HepG2 (cell line): ENCODE data around the gene TCF7L2. TPM values are rescaled to one million over a fixed set of nuclear protein-coding genes. Genes with fewer than 3 reads are reported as not detected.

Source experiments
- ATAC-seq: fragments of 200-7000 bp; cut with Tn5 transposase; 3 replicates; pipeline ENCODE4 v1.9.1; 2020; ENCODE audit warnings: mild to moderate bottlenecking, moderate library complexity
- BruUV-seq: library from RNA; stranded (reverse); fragments of 400-500 nt; replicated peaks from 2 replicates; lab custom pipeline; 2021; lab: Mats Ljungman, UMichigan
- CTCF ChIA-PET: fragments of 300-600 bp; formaldehyde crosslinking; extraction: SDS; loops from one replicate; lab custom pipeline; 2021; ENCODE audit warnings: low total read pairs, inconsistent platforms, low intra/inter-chr PET ratio; lab: Yijun Ruan, JAX
- POLR2A ChIA-PET: fragments of 350-600 bp; sonication (Branson Sonifier 250); formaldehyde crosslinking; loops from one replicate; lab custom pipeline; 2020; ENCODE audit warnings: antibody characterized with exemption, inconsistent platforms; lab: Yijun Ruan, JAX
- DNase-seq: peaks from one replicate; pipeline ENCODE4 v3.0.0-alpha.2; 2015; ENCODE audit warnings: low spot score
- FAIRE-seq: peaks from 3 replicates; lab custom pipeline; 2011; peaks lifted over from hg19 to GRCh38; lab: Jason Lieb, UNC
- H2AFZ ChIP-seq: one replicate; pipeline ENCODE4 v1.6.1; 2011; ENCODE audit warnings: low read length, inconsistent platforms
- H3K27ac ChIP-seq: fragments of 300-600 bp; 3 replicates; pipeline ENCODE4 v1.8.0; 2011; ENCODE audit warnings: mixed run types, mild to moderate bottlenecking, mixed read lengths, low read length, inconsistent platforms; ENCODE audit not compliant: insufficient read depth; ENCODE audit errors: extremely low read length
- H3K27me3 ChIP-seq, 2 experiments: fragments of 200-600 bp in 1 of 2; 2 replicates in 1 of 2; 3 replicates in 1 of 2; pipeline versions ENCODE4 v1.6.0 to v1.8.0; 2011; ENCODE audit warnings: low read length in 2 of 2, mild to moderate bottlenecking in 2 of 2, moderate library complexity in 2 of 2, inconsistent platforms in 1 of 2; ENCODE audit not compliant: insufficient read depth in 2 of 2, control insufficient read depth in 1 of 2
- H3K36me3 ChIP-seq, 2 experiments: fragments of 200-600 bp in 1 of 2; replicated peaks in 1 of 2; 2 replicates in 1 of 2; 3 replicates in 1 of 2; pipeline versions ENCODE4 v1.5.1 to v1.8.0; 2011; ENCODE audit warnings: low read length in 2 of 2, inconsistent platforms in 1 of 2; ENCODE audit not compliant: insufficient read depth in 2 of 2, control insufficient read depth in 1 of 2
- H3K4me1 ChIP-seq: 2 replicates; pipeline ENCODE4 v1.5.1; 2012; ENCODE audit warnings: low read length, inconsistent platforms; ENCODE audit not compliant: insufficient read depth
- H3K4me2 ChIP-seq: 2 replicates; pipeline ENCODE4 v1.6.0; 2011; ENCODE audit warnings: low read depth, low read length, inconsistent platforms
- H3K4me3 ChIP-seq, 3 experiments: fragments of 200-600 bp in 1 of 3; sonication (generic), shearing (Covaris generic) in 1 of 3; replicated peaks in 1 of 3; 2 replicates each; pipeline ENCODE4 v1.5.1; 2011 to 2016; ENCODE audit warnings: low read length in 3 of 3, inconsistent platforms in 2 of 3, low read depth in 2 of 3, mild to moderate bottlenecking in 2 of 3, control low read depth in 1 of 3, mixed read lengths in 1 of 3; ENCODE audit not compliant: insufficient read depth in 1 of 3
- H3K79me2 ChIP-seq: one replicate; pipeline ENCODE4 v1.6.1; 2011; ENCODE audit warnings: low read length, inconsistent platforms; ENCODE audit not compliant: insufficient read depth
- H3K9ac ChIP-seq: 2 replicates; pipeline ENCODE4 v1.6.0; 2011; ENCODE audit warnings: mild to moderate bottlenecking, low read depth, low read length, inconsistent platforms; ENCODE audit not compliant: insufficient read depth
- H3K9me3 ChIP-seq: 2 replicates; pipeline ENCODE4 v1.5.1; 2012; ENCODE audit warnings: mild to moderate bottlenecking, low read length
- H4K20me1 ChIP-seq: 2 replicates; pipeline ENCODE4 v1.6.0; 2011; ENCODE audit warnings: inconsistent platforms, mild to moderate bottlenecking, low read length, moderate library complexity; ENCODE audit not compliant: insufficient read depth
- ATF1 ChIP-seq: IDR thresholded peaks from 2 replicates; pipeline ENCODE4 v1.6.1; 2016; ENCODE audit warnings: mild to moderate bottlenecking, control low read depth
- ATF2 ChIP-seq: sonication (generic); formaldehyde crosslinking; IDR thresholded peaks from 2 replicates; pipeline ENCODE4 v1.4.0; 2020; ENCODE audit warnings: missing genetic modification reagents
- ATF6 ChIP-seq: sonication (generic); formaldehyde crosslinking; conservative IDR thresholded peaks from 2 replicates; pipeline ENCODE4 v1.4.0; 2020; ENCODE audit warnings: missing genetic modification reagents
- GABPB1 ChIP-seq: IDR thresholded peaks from 2 replicates; pipeline ENCODE4 v1.6.1; 2016; ENCODE audit warnings: mild to moderate bottlenecking, missing genetic modification reagents, moderate library complexity, missing compliant biosample characterization
- JARID2 ChIP-seq: sonication (generic); formaldehyde crosslinking; IDR thresholded peaks from 2 replicates; pipeline ENCODE4 v1.8.1; 2023; ENCODE audit warnings: missing genetic modification reagents, inconsistent platforms; ENCODE audit not compliant: insufficient replicate concordance
- JDP2 ChIP-seq: sonication (generic); formaldehyde crosslinking; IDR thresholded peaks from 2 replicates; pipeline ENCODE4 v1.8.1; 2022; ENCODE audit warnings: missing genetic modification reagents, borderline replicate concordance
- MEIS1 ChIP-seq: sonication (generic); formaldehyde crosslinking; IDR thresholded peaks from 2 replicates; pipeline ENCODE4 v1.9.0; 2021; ENCODE audit warnings: mild to moderate bottlenecking, missing genetic modification reagents, moderate library complexity, borderline replicate concordance
- NAIF1 ChIP-seq: sonication (generic); formaldehyde crosslinking; IDR thresholded peaks from 2 replicates; pipeline ENCODE4 v1.5.0; 2020; ENCODE audit warnings: mild to moderate bottlenecking, missing genetic modification reagents, borderline replicate concordance
- NFATC3 ChIP-seq: sonication (generic); formaldehyde crosslinking; IDR thresholded peaks from 2 replicates; pipeline ENCODE4 v1.5.1; 2020; ENCODE audit warnings: mild to moderate bottlenecking, missing genetic modification reagents
- PRPF4 ChIP-seq: fragments of 200-400 bp; formaldehyde crosslinking; IDR thresholded peaks from 2 replicates; pipeline ENCODE4 v1.6.1; 2016; ENCODE audit warnings: low read length, low read depth; ENCODE audit not compliant: poor library complexity, severe bottlenecking
- RAD51 ChIP-seq: fragments of 450-650 bp; IDR thresholded peaks from 2 replicates; pipeline ENCODE4 v1.6.1; 2016; ENCODE audit warnings: borderline replicate concordance
- RXRA ChIP-seq: sonication (generic); formaldehyde crosslinking; IDR thresholded peaks from 2 replicates; pipeline ENCODE4 v1.5.1; 2020; ENCODE audit warnings: missing genetic modification reagents
- TBP ChIP-seq: sonication (generic); formaldehyde crosslinking; IDR thresholded peaks from 2 replicates; pipeline ENCODE4 v1.5.0; 2020; ENCODE audit warnings: missing genetic modification reagents
- ZBTB46 ChIP-seq: sonication (generic); formaldehyde crosslinking; IDR thresholded peaks from 2 replicates; pipeline ENCODE4 v1.4.0; 2020; ENCODE audit warnings: mild to moderate bottlenecking, missing genetic modification reagents, borderline replicate concordance
- ZNF143 ChIP-seq: sonication (generic); formaldehyde crosslinking; IDR thresholded peaks from 2 replicates; pipeline ENCODE4 v1.4.0; 2020; ENCODE audit warnings: missing genetic modification reagents
- ZNF256 ChIP-seq: sonication (generic); formaldehyde crosslinking; conservative IDR thresholded peaks from 2 replicates; pipeline ENCODE4 v1.4.0; 2020; ENCODE audit warnings: missing genetic modification reagents
- WGBS: methylation state at CpG from one replicate; pipeline ENCODE4 v1.1.6; 2017; ENCODE audit warnings: low lambda C conversion rate; 5-methylcytosine and 5-hydroxymethylcytosine counted together
- in situ Hi-C: cut with HindIII; loops from 2 replicates; pipeline ENCODE4 v1.10.0; 2017; ENCODE audit warnings: low pct_unique_long_range_greater_than_20kb; ENCODE audit not compliant: extremely low pct_ligation_motif_present
- intact Hi-C: fragments of 100-400 bp; cut with micrococcal nuclease; formaldehyde crosslinking; loops from one replicate; pipeline ENCODE4 v1.10.0; 2022; ENCODE audit not compliant: unreplicated experiment
- polyA plus RNA-seq, 8 experiments: library from polyadenylated mRNA; depleted of rRNA in 3 of 8; stranded (reverse) in 7 of 8; unstranded in 1 of 8; fragments of >200 nt; fragmentation: Illumina TruSeq in 4 of 8; extraction: Trizol in 4 of 8; gene quantifications; 2 replicates each; pipeline versions ENCODE4 v1.2.1 to v1.2.3, GENCODE V29; 2011 to 2016; ENCODE audit warnings: low read depth in 4 of 8, missing spikeins in 1 of 8, mixed read lengths in 1 of 8; ENCODE audit not compliant: insufficient read depth in 1 of 8
- total RNA-seq, 5 experiments: library from RNA; depleted of rRNA; stranded (reverse); fragments of >200 nt; fragmentation: Illumina TruSeq; extraction: Trizol; gene quantifications; 2 replicates each; pipeline ENCODE4 v1.2.3, GENCODE V29; 2016; ENCODE audit warnings: low read depth in 1 of 5

The TCF7L2 gene
- total and polyA plus RNA-seq, 2 of the 13 experiments (the other 11 are each of a cell fraction or from before 2014, with no cell fraction given), result 3.9 to 13.7 TPM

- H3K4me3 ChIP-seq, result no peak overlapping the region
- peaks cover 0 to 7% of the 10 kb centered on the region in 2 experiments; a peak in 4 of 5 replicates for H3K36me3 ChIP-seq
- in situ Hi-C loops (no loop called here), intact Hi-C loops (loop anchor here (10.0 kb wide), 1 partner anchor 259 kb away; no protein-coding TSS in a partner anchor)
- WGBS, result 95% methylated on average over 6 of the region's 6 CpGs
- peaks cover 35% of the 10 kb centered on the region for H4K20me1 ChIP-seq
- H3K9me3 ChIP-seq, result no peaks in the 10 kb centered on the region
- H3K79me2 ChIP-seq, result peaks cover 40% of the 10 kb centered on the region
- CTCF ChIA-PET, result no interaction called here
- H3K4me2 ChIP-seq, result no peak overlapping the region
- H2AFZ ChIP-seq, result no peak overlapping the region
- DNase-seq, result no peak
- no peaks in the 10 kb centered on the region for H3K27me3 ChIP-seq
- no peak overlapping the region for H3K27ac ChIP-seq
- POLR2A ChIA-PET, result no interaction called here
- no TSS peak for BruUV-seq
- no peak overlapping the region for H3K9ac ChIP-seq
- H3K4me1 ChIP-seq, result peaks cover 22% of the 10 kb centered on the region
- ATAC-seq, result no peak
- no peak for FAIRE-seq
- no peak for TF ChIP-seq JDP2
- TF ChIP-seq ATF6, result no peak
- TF ChIP-seq ATF2 (CRISPR knock-in tag), result no peak
- no peak for TF ChIP-seq TBP (CRISPR knock-in tag)
- no peak for TF ChIP-seq GABPB1 (CRISPR knock-in tag)
- no peak for TF ChIP-seq RXRA
- no peak for TF ChIP-seq PRPF4
- no peak for TF ChIP-seq ZBTB46 (CRISPR knock-in tag)
- TF ChIP-seq NAIF1 (CRISPR knock-in tag), result no peak
- TF ChIP-seq JARID2 (CRISPR knock-in tag), result no peak
- TF ChIP-seq NFATC3, result no peak
- TF ChIP-seq RAD51, result no peak
- TF ChIP-seq MEIS1 (CRISPR knock-in tag), result no peak
- no peak for TF ChIP-seq ZNF256 (CRISPR knock-in tag)
- no peak for TF ChIP-seq ATF1 (CRISPR knock-in tag)
- no peak for TF ChIP-seq ZNF143 (CRISPR knock-in tag)
These were observed 175.6 kb downstream of the TCF7L2 start for GRCh38 chr10:113125612-113126011.
